ENCODE measurements around the gene SLC7A1. TPM values are rescaled to one million over a fixed set of nuclear protein-coding genes. Genes with fewer than 3 reads are reported as not detected.
A peak's percentile ranks its signal among the peaks of the same experiment; 100 is the strongest.

Gene SLC7A1
- total and polyA plus RNA-seq, 12 donors = 3.8 to 29.2 (median 17.4) TPM

GRCh38 chr13:29597246-29597645 is 1.8 kb upstream of the SLC7A1 start:
- no peaks in the 10 kb centered on the region for H3K9me3 ChIP-seq
- H3K36me3 ChIP-seq = no peaks in the 10 kb centered on the region
- DNase-seq (no peak), ATAC-seq (no peak)
- peaks cover 3 to 20% (median 12%) of the 10 kb centered on the region in 9 donors for H3K4me1 ChIP-seq
- intact Hi-C loops (cut with DNase I) = loop anchor here in 3 of 10 donors (5.0 to 10.0 kb wide), 2 partner anchors 90 to 108 kb away; no protein-coding TSS in a partner anchor
- no peak overlapping the region for H3K27ac ChIP-seq
- peaks cover 0 to 11% (median 0%) of the 10 kb centered on the region in 7 donors for H3K27me3 ChIP-seq
- H3K4me3 ChIP-seq = no peak overlapping the region
- TF ChIP-seq, protein P1, sequence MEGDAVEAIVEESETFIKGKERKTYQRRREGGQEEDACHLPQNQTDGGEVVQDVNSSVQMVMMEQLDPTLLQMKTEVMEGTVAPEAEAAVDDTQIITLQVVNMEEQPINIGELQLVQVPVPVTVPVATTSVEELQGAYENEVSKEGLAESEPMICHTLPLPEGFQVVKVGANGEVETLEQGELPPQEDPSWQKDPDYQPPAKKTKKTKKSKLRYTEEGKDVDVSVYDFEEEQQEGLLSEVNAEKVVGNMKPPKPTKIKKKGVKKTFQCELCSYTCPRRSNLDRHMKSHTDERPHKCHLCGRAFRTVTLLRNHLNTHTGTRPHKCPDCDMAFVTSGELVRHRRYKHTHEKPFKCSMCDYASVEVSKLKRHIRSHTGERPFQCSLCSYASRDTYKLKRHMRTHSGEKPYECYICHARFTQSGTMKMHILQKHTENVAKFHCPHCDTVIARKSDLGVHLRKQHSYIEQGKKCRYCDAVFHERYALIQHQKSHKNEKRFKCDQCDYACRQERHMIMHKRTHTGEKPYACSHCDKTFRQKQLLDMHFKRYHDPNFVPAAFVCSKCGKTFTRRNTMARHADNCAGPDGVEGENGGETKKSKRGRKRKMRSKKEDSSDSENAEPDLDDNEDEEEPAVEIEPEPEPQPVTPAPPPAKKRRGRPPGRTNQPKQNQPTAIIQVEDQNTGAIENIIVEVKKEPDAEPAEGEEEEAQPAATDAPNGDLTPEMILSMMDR (IDR thresholded peaks at IDR 0.05) = no peak
- WGBS, 2 donors = 93% methylated on average over 10 of the region's 10 CpGs

DNA sequence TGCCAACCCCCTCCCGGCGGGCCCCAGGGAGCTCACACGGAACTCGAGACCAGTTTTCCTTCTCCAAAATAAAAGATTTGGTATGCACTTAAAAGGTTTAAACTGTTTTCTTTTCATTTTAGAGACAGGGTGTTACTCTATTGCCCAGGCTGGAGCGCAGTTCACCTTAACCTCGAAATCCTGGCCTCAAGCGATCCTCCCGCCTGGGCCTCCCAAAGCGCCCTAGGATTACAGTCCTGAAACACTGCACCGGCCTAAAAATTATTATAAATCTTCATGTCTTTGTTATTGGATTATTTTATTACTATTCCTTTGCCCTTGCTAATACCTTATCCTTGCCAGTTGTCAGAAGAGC is 553 bp upstream of the SLC7A1 start:
- Histone ChIP-seq H3K9me3 (no peaks in the 10 kb centered on the region), H3K4me1 (peaks cover 3 to 20% (median 12%) of the 10 kb centered on the region in 9 donors), H3K27me3 (peaks cover 0 to 11% (median 0%) of the 10 kb centered on the region in 7 donors), H3K4me3 (peak overlapping the region; percentile 40 to 91 (median 82)), H3K27ac (peak overlapping the region in 2 of 10 donors; percentile 68 to 82), H3K36me3 (no peaks in the 10 kb centered on the region)
- intact Hi-C loops (cut with DNase I) = loop anchor here in 3 of 10 donors (5.0 to 10.0 kb wide), 2 partner anchors 89 to 109 kb away; no protein-coding TSS in a partner anchor
- DNase-seq = no peak
- TF ChIP-seq, protein P1 (IDR thresholded peaks at IDR 0.05) = no peak
- ATAC-seq = no peak
- 46 to 48% methylated on average over 10 of the region's 10 CpGs for WGBS, 2 donors

- ATAC-seq = peak; percentile 58 to 86 (median 74)
- peak overlapping the region; percentile 67 to 90 (median 82) for H3K27ac ChIP-seq
- TF ChIP-seq, protein P1 (IDR thresholded peaks at IDR 0.05) = no peak
- H3K4me3 ChIP-seq = peak overlapping the region; percentile 63 to 91 (median 82)
- no peaks in the 10 kb centered on the region for H3K36me3 ChIP-seq
- peaks cover 0 to 11% (median 0%) of the 10 kb centered on the region in 7 donors for H3K27me3 ChIP-seq
- H3K4me1 ChIP-seq = peaks cover 3 to 23% (median 13%) of the 10 kb centered on the region in 9 donors
- 1% methylated on average over 58 to 75 of the region's 75 CpGs for WGBS, 2 donors
- no peaks in the 10 kb centered on the region for H3K9me3 ChIP-seq
- intact Hi-C loops (cut with DNase I) = loop anchor here in 3 of 10 donors (5.0 to 10.0 kb wide), 2 partner anchors 88 to 110 kb away; no protein-coding TSS in a partner anchor
- DNase-seq = peak in 1 of 2 donors; percentile 58
Measured at GRCh38 chr13:29594710-29595379, 643 bp downstream of the SLC7A1 start.

GRCh38 chr13:29594303-29594709 is 1.2 kb downstream of the SLC7A1 start:
- no peak for DNase-seq
- WGBS, 2 donors = 27% methylated on average over 9 of the region's 9 CpGs
- Histone ChIP-seq H3K9me3 (no peaks in the 10 kb centered on the region), H3K4me1 (peaks cover 3 to 28% (median 13%) of the 10 kb centered on the region in 9 donors), H3K27ac (peak overlapping the region; percentile 67 to 90 (median 82)), H3K27me3 (peaks cover 0 to 11% (median 0%) of the 10 kb centered on the region in 7 donors), H3K36me3 (no peaks in the 10 kb centered on the region), H3K4me3 (peak overlapping the region; percentile 63 to 91 (median 82))
- intact Hi-C loops (cut with DNase I) = loop anchor here in 1 of 10 donors (10.0 kb wide), 1 partner anchor 110 kb away; no protein-coding TSS in a partner anchor
- ATAC-seq = peak; percentile 34 to 63 (median 46)
- TF ChIP-seq, protein P1 (IDR thresholded peaks at IDR 0.05) = no peak
